Colonic mucosa (tissue), 4 donors: Measurements from ENCODE around the gene COBL. TPM values are rescaled to one million over a fixed set of nuclear protein-coding genes. Genes with fewer than 3 reads are reported as not detected.

ENCODE experiments used
- DNase-seq: peaks from one replicate; pipeline ENCODE4 v3.0.0-alpha.2; 2020
- H3K27ac ChIP-seq: fragments of 200-600 bp; one replicate; pipeline ENCODE4 v1.8.0; 2021
- H3K27me3 ChIP-seq: fragments of 200-600 bp; one replicate; pipeline ENCODE4 v1.8.0; 2021
- H3K36me3 ChIP-seq: fragments of 200-600 bp; one replicate; pipeline ENCODE4 v1.8.0; 2021
- H3K4me1 ChIP-seq: fragments of 200-600 bp; one replicate; pipeline ENCODE4 v1.8.0; 2021; ENCODE audit warnings: mild to moderate bottlenecking
- H3K4me3 ChIP-seq: fragments of 200-600 bp; one replicate; pipeline ENCODE4 v1.8.0; 2021
- H3K9ac ChIP-seq, 2 donors: one replicate each; pipeline ENCODE4 v1.7.0; 2013; ENCODE audit warnings: control low read depth in 2 of 2, low read depth in 2 of 2, low read length in 2 of 2
- H3K9me3 ChIP-seq: fragments of 200-600 bp; one replicate; pipeline ENCODE4 v1.8.0; 2021
- CTCF ChIP-seq: fragments of 200-600 bp; IDR thresholded peaks from one replicate; pipeline ENCODE4 v1.8.0; 2022; ENCODE audit warnings: antibody characterized with exemption, mild to moderate bottlenecking
- intact Hi-C: fragments of 100-400 bp; cut with DNase I; formaldehyde crosslinking; loops from one replicate; pipeline ENCODE4 v1.14.1; 2022
- total RNA-seq, 2 donors: library from RNA; stranded (reverse); fragmentation: NEBNext Ultra II Directional in 1 of 2; extraction: Animal tissue kit (Norgen Biotek cat#: 25700) in 1 of 2; gene quantifications; one replicate each; pipeline ENCODE4 v1.2.1, GENCODE V29; 2021
- donor health status: healthy.
- donor health status: DM: no; HTN: no; CAD: no.
- donor health status: DM: no; HTN: no; CAD: no.

The COBL gene
- total RNA-seq, 2 donors from 2014 or later, result 36.8 to 49.2 TPM

GRCh38 chr7:51121036-51121790 is 195.4 kb downstream of the COBL start:
- H3K4me1 ChIP-seq, result no peaks in the 10 kb centered on the region
- H3K36me3 ChIP-seq, result no peaks in the 10 kb centered on the region
- no peak overlapping the region for H3K9ac ChIP-seq
- no peak overlapping the region for H3K4me3 ChIP-seq
- H3K27ac ChIP-seq, result no peak overlapping the region
- DNase-seq, result no peak
- no peak for TF ChIP-seq CTCF
- intact Hi-C loops, result no loop called here
- no peaks in the 10 kb centered on the region for H3K27me3 ChIP-seq
- H3K9me3 ChIP-seq, result no peaks in the 10 kb centered on the region

- intact Hi-C loops, result no loop called here
- H3K9me3 ChIP-seq, result no peaks in the 10 kb centered on the region
- no peak overlapping the region for H3K27ac ChIP-seq
- no peaks in the 10 kb centered on the region for H3K4me1 ChIP-seq
- H3K4me3 ChIP-seq, result no peak overlapping the region
- TF ChIP-seq CTCF, result no peak
- no peak overlapping the region for H3K9ac ChIP-seq
- H3K36me3 ChIP-seq, result no peaks in the 10 kb centered on the region
- no peak for DNase-seq
- no peaks in the 10 kb centered on the region for H3K27me3 ChIP-seq
Observed at GRCh38 chr7:51118628-51119027, 198.0 kb downstream of the COBL start.

- no peaks in the 10 kb centered on the region for H3K4me1 ChIP-seq
- no peak overlapping the region for H3K4me3 ChIP-seq
- TF ChIP-seq CTCF, result no peak
- H3K27ac ChIP-seq, result no peak overlapping the region
- no peak for DNase-seq
- intact Hi-C loops, result no loop called here
- no peaks in the 10 kb centered on the region for H3K36me3 ChIP-seq
- no peak overlapping the region for H3K9ac ChIP-seq
- H3K27me3 ChIP-seq, result no peaks in the 10 kb centered on the region
- H3K9me3 ChIP-seq, result no peaks in the 10 kb centered on the region
Observed at GRCh38 chr7:51114501-51114900, 202.1 kb downstream of the COBL start.

GRCh38 chr7:51113962-51114361 is 202.6 kb downstream of the COBL start:
- intact Hi-C loops, result no loop called here
- no peak for TF ChIP-seq CTCF
- Histone ChIP-seq H3K9ac (no peak overlapping the region), H3K27me3 (no peaks in the 10 kb centered on the region), H3K27ac (no peak overlapping the region), H3K9me3 (no peaks in the 10 kb centered on the region), H3K4me1 (no peaks in the 10 kb centered on the region), H3K4me3 (no peak overlapping the region), H3K36me3 (no peaks in the 10 kb centered on the region)
- DNase-seq, result no peak

- TF ChIP-seq CTCF, result no peak
- DNase-seq, result no peak
- H3K27ac ChIP-seq, result no peak overlapping the region
- H3K27me3 ChIP-seq, result no peaks in the 10 kb centered on the region
- H3K4me1 ChIP-seq, result no peaks in the 10 kb centered on the region
- no peaks in the 10 kb centered on the region for H3K9me3 ChIP-seq
- intact Hi-C loops, result no loop called here
- no peak overlapping the region for H3K4me3 ChIP-seq
- H3K9ac ChIP-seq, result no peak overlapping the region
- no peaks in the 10 kb centered on the region for H3K36me3 ChIP-seq
Observed at GRCh38 chr7:51113560-51113959, 203.0 kb downstream of the COBL start.
